ENCODE measurements around the gene CYLD.

Gene CYLD

GRCh38 chr16:50711040-50711439, 30.8 kb upstream of the CYLD start:
- no peak for DNase-seq (ENCODE audit: low read depth in 2 of 2)

- no peak for DNase-seq (ENCODE audit: low read depth in 2 of 2)
These were observed 29.9 kb upstream of the CYLD start for GRCh38 chr16:50711862-50712559.

GRCh38 chr16:50712560-50712898, 29.4 kb upstream of the CYLD start:
- DNase-seq (ENCODE audit: low read depth in 2 of 2), result no peak

DNA sequence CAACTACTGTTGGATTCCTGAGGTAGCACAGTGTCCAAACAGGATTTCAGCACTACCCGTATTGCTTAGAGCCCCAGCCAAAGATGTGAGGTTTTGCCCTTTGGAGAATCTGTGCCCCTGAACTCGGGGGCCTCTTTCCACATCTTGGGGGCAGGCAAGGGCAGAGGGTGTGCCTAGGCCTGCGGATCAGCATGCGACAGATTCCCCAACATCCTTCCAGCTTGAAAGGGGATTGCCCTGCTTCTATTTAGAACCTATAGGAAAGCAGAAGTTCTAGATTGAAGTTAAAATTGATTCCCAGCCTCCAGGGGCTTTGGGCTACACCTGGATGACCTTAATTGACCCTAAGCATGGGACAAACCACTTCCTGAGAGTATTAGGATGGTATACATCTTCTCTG, 28.9 kb upstream of the CYLD start:
- DNase-seq (ENCODE audit: low read depth in 2 of 2), result no peak

GRCh38 chr16:50717091-50717490, 24.8 kb upstream of the CYLD start:
- no peak for DNase-seq (ENCODE audit: low read depth in 2 of 2)

DNA sequence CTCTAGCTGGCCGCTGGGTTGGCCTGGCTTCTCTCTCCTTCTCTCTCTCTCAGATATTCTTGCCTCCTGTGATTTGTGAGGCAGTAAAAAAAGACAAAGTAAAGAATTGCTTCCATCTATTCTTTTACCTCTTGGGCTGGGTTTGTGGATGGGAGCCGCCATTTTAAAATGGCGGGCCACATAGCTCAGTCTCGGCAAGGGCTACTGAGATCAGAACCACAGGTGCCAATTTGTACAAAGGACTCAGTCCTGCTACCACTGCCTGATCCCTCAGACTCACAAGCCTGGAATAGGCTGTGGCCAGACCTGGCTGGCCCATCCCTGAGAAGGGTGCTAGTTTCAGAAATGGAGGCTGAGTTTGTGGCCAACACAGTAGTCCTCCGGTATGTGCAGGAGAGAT, 24.4 kb upstream of the CYLD start:
- no peak for DNase-seq (ENCODE audit: low read depth in 2 of 2)

- DNase-seq (ENCODE audit: low read depth in 2 of 2), result no peak
These were observed 23.7 kb upstream of the CYLD start for GRCh38 chr16:50718061-50718760.

GRCh38 chr16:50718761-50719400, 23.0 kb upstream of the CYLD start:
- no peak for DNase-seq (ENCODE audit: low read depth in 2 of 2)

- DNase-seq (ENCODE audit: low read depth in 2 of 2), result no peak
These were observed 22.2 kb upstream of the CYLD start for GRCh38 chr16:50719401-50720337.

DNA sequence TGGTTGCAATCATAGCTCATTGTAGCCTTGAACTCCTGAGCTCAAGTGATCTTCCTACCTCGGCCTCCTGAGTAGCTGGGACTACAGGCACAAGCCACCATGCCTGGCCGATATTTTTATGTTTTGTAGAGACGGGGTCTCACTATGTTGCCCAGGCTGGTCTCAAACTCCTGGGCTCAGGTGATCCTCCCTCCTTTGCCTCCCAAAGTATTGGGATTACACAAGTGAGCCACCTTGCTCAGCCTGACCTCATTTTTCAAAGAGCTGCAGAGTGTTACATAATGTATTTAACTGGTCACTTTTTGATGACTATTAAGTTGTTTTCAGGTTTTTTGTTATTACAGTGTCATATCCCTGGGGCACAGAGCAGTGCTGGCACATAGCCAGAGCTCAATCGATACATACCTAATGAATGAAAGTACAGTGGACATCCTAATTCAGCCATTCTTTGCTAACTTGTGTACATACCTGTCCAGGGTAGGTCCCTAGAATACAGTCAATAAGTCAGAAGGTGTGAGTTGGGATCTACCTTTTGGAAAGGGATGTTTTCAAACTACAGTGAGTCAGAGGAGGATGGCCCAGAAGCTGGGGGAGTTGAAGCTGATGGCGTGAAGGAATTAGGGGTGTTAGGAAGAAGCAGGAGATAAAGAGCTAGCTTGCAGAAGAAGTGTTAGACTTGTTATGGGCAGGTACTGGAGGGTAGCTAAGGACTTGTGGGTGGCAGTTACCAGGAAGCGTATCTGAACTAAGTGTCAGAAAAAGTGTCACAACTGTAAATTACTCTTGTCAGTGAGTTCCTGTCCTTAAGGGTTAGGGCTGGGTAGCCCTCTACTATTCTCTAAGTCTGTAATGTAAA, 20.1 kb upstream of the CYLD start:
- DNase-seq (ENCODE audit: low read depth in 2 of 2), result no peak

- DNase-seq (ENCODE audit: low read depth in 2 of 2), result no peak
These were observed 19.5 kb upstream of the CYLD start for GRCh38 chr16:50722405-50722737.

- no peak for DNase-seq (ENCODE audit: low read depth in 2 of 2)
These were observed 18.9 kb upstream of the CYLD start for GRCh38 chr16:50722960-50723359.

DNA sequence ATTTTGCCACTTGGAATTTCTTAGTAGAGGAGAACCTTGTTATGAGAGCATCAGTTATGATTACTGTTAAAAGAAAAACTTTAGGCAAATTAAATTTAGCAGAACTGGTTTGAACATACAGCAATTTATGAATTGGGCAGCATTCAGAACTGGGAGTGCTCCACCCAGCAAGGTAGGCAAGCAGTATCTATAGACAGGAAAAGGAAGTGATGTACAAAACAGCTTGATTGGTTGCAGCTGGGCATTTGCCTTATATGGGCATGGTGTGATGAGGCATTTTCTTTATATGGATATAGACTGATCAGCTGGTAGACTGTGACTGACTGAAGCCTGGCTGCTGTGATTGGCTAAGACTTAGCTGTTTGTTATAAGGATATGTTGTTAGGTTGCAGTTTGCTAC, 17.6 kb upstream of the CYLD start:
- no peak for DNase-seq (ENCODE audit: low read depth in 2 of 2)

- DNase-seq (ENCODE audit: low read depth in 2 of 2), result no peak
These were observed 10.5 kb upstream of the CYLD start for GRCh38 chr16:50731130-50731988.

DNA sequence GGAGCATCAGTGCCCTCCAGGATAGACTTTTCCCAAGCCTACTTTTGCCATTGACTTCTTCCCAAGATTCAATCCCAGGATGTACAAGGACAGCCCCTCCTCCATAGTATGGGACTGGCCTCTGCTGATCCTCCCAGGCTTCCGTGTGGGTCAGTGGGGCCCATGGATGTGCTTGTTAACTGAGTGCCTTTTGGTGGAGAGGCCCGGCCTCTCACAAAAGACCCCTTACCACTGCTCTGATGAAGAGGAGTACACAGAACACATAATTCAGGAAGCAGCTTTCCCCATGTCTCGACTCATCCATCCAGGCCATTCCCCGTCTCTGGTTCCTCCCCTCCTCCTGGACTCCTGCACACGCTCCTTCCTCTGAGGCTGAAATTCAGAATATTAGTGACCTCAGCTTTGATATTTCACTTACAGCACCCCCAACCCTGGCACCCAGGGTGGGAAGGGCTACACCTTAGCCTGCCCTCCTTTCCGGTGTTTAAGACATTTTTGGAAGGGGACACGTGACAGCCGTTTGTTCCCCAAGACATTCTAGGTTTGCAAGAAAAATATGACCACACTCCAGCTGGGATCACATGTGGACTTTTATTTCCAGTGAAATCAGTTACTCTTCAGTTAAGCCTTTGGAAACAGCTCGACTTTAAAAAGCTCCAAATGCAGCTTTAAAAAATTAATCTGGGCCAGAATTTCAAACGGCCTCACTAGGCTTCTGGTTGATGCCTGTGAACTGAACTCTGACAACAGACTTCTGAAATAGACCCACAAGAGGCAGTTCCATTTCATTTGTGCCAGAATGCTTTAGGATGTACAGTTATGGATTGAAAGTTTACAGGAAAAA, 9.7 kb upstream of the CYLD start:
- no peak for DNase-seq (ENCODE audit: low read depth in 2 of 2)

GRCh38 chr16:50733468-50733867, 8.4 kb upstream of the CYLD start:
- DNase-seq (ENCODE audit: low read depth in 2 of 2), result no peak

GRCh38 chr16:50735629-50736122, 6.2 kb upstream of the CYLD start:
- DNase-seq (ENCODE audit: low read depth in 2 of 2), result no peak

GRCh38 chr16:50736448-50736847, 5.4 kb upstream of the CYLD start:
- no peak for DNase-seq (ENCODE audit: low read depth in 2 of 2)

- DNase-seq (ENCODE audit: low read depth in 2 of 2), result no peak
These were observed 4.4 kb upstream of the CYLD start for GRCh38 chr16:50737420-50737959.

Measured in stimulated activated CD8-positive, alpha-beta memory T cell treated with anti-CD3 and anti-CD28 coated beads, Interleukin-15, amount 100 ng/mL, for 4 hours (primary cell).